Fibroblast of lung (primary cell): ENCODE results near the gene KRTAP10-12.

ENCODE experiments used
- EZH2 ChIP-seq: IDR thresholded peaks from 2 replicates; pipeline ENCODE4 v1.5.1; 2012; ENCODE audit warnings: low read length, control low read depth, mild to moderate bottlenecking; ENCODE audit errors: missing control alignments
- TF ChIP-seq, protein P1 (sequence below), 2 donors: IDR thresholded peaks in 1 of 2; conservative IDR thresholded peaks in 1 of 2; 1 replicate in 1 of 2; 2 replicates in 1 of 2; pipeline ENCODE4 v1.5.1; 2011 to 2012; ENCODE audit warnings: low read length in 2 of 2, control low read depth in 1 of 2, inconsistent platforms in 1 of 2, low read depth in 1 of 2, mild to moderate bottlenecking in 1 of 2

DNA sequence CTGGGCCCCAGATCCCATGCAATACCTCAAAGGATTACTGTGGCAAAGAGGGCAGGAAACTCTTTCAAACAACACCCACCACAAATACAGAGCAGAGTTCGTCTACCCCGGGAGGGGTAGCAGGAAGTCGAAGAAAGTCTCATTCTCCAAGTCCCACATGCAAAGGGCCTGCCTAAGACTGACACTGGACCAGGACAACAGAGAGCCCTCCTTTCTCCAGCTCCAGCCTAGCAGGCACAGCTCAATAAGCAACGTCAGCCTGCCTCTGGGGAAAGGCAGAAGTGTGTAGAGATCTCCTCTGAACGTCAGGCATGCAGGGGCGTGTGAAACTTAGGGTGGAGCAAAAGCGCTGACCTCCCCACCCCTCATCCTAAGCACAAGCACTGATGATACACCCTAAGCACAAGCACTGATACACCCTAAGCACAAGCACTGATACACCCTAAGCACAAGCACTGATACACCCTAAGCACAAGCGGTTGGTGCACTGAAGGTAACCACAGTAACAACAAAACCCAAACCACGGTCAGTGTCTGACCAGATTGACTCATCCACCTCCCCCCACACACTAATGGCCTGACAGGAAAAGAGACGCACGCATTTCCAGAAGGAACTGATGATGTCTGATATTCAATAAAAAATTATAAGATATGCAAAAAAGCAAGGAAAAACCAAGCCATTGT is 37.9 kb upstream of the KRTAP10-12 start:
- TF ChIP-seq, protein P1, sequence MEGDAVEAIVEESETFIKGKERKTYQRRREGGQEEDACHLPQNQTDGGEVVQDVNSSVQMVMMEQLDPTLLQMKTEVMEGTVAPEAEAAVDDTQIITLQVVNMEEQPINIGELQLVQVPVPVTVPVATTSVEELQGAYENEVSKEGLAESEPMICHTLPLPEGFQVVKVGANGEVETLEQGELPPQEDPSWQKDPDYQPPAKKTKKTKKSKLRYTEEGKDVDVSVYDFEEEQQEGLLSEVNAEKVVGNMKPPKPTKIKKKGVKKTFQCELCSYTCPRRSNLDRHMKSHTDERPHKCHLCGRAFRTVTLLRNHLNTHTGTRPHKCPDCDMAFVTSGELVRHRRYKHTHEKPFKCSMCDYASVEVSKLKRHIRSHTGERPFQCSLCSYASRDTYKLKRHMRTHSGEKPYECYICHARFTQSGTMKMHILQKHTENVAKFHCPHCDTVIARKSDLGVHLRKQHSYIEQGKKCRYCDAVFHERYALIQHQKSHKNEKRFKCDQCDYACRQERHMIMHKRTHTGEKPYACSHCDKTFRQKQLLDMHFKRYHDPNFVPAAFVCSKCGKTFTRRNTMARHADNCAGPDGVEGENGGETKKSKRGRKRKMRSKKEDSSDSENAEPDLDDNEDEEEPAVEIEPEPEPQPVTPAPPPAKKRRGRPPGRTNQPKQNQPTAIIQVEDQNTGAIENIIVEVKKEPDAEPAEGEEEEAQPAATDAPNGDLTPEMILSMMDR (conservative IDR thresholded peaks at IDR 0.05 in 1 of 2, IDR thresholded peaks at IDR 0.05 in 1 of 2; ENCODE audit: low read depth in 1 of 2, low read length in 2 of 2), result no peak
- TF ChIP-seq EZH2, result no peak
